ENCODE measurements around the gene LRBA.
A peak's percentile ranks its signal among the peaks of the same experiment; 100 is the strongest.
"Not testable (repeated sequence)": the region's sequence is repeated elsewhere in the genome, so short reads cannot be mapped to it uniquely, and the experiment has no call there.

LRBA gene

GRCh38 chr4:150940123-150940522 is 75.0 kb downstream of the LRBA start:
- DNase-seq, result no peak

- no peak for DNase-seq
Measured at GRCh38 chr4:150939530-150939929, 75.6 kb downstream of the LRBA start.

- no peak for DNase-seq
Measured at GRCh38 chr4:150938873-150939499, 76.1 kb downstream of the LRBA start.

- DNase-seq, result no peak
Measured at GRCh38 chr4:150938417-150938816, 76.7 kb downstream of the LRBA start.

GRCh38 chr4:150934022-150934421 is 81.1 kb downstream of the LRBA start:
- DNase-seq, result no peak

GRCh38 chr4:150931796-150932195 is 83.3 kb downstream of the LRBA start:
- no peak for DNase-seq

GRCh38 chr4:150931005-150931404 is 84.1 kb downstream of the LRBA start:
- no peak for DNase-seq

- DNase-seq, result no peak
Measured at GRCh38 chr4:150923945-150924344, 91.1 kb downstream of the LRBA start.

GRCh38 chr4:150921486-150921885 is 93.6 kb downstream of the LRBA start:
- DNase-seq, result not testable (repeated sequence)

GRCh38 chr4:150918562-150918961 is 96.5 kb downstream of the LRBA start:
- DNase-seq, result not testable (repeated sequence)

GRCh38 chr4:150911326-150911725 is 103.8 kb downstream of the LRBA start:
- DNase-seq, result no peak

GRCh38 chr4:150909116-150909515 is 106.0 kb downstream of the LRBA start:
- DNase-seq, result peak; percentile 25

GRCh38 chr4:150906987-150907633 is 108.0 kb downstream of the LRBA start:
- no peak for DNase-seq

- DNase-seq, result no peak
Measured at GRCh38 chr4:150904671-150905070, 110.4 kb downstream of the LRBA start.

GRCh38 chr4:150903603-150904002 is 111.5 kb downstream of the LRBA start:
- DNase-seq, result no peak

GRCh38 chr4:150896497-150896896 is 118.6 kb downstream of the LRBA start:
- no peak for DNase-seq

- DNase-seq, result no peak
Measured at GRCh38 chr4:150890246-150890645, 124.8 kb downstream of the LRBA start.

GRCh38 chr4:150889306-150889705 is 125.8 kb downstream of the LRBA start:
- no peak for DNase-seq

GRCh38 chr4:150888625-150889024 is 126.5 kb downstream of the LRBA start:
- DNase-seq, result no peak

- DNase-seq, result no peak
Measured at GRCh38 chr4:150888217-150888616, 126.9 kb downstream of the LRBA start.

- no peak for DNase-seq
Measured at GRCh38 chr4:150886597-150886996, 128.5 kb downstream of the LRBA start.

GRCh38 chr4:150884625-150885024 is 130.5 kb downstream of the LRBA start:
- no peak for DNase-seq

- DNase-seq, result no peak
Measured at GRCh38 chr4:150875367-150875766, 139.7 kb downstream of the LRBA start.

GRCh38 chr4:150874338-150875226 is 140.5 kb downstream of the LRBA start:
- DNase-seq, result no peak
